22Rv1 (cell line): ENCODE measurements around the gene MRPL24.

Source experiments
- ZFX ChIP-seq: fragments of 450-650 bp; IDR thresholded peaks from 2 replicates; pipeline ENCODE4 v1.6.1; 2017; ENCODE audit warnings: antibody characterized with exemption, borderline replicate concordance
- TF ChIP-seq, protein P1 (sequence below): fragments of 450-650 bp; IDR thresholded peaks from 2 replicates; pipeline ENCODE4 v1.5.1; 2017; ENCODE audit warnings: mild to moderate bottlenecking

DNA sequence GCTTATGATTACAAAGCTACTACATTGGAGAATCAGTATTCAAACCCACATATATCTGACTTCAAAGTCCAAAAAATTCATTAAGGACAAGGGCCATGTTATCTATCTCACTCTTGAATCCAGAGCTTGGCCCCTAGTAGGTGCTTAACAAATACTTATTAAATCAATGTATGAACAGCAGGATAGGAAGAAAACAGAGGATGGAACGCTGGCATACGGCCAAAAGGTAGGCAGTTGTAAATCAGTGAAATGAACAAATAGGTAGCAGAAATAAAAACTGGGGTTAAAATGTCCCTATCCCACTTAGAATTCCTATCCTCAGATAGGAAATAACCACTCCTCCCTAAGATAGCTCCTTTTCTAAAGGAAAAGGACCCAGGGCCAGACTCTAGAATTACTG lies 2.0 kb downstream of the MRPL24 start:
- TF ChIP-seq, protein P1, sequence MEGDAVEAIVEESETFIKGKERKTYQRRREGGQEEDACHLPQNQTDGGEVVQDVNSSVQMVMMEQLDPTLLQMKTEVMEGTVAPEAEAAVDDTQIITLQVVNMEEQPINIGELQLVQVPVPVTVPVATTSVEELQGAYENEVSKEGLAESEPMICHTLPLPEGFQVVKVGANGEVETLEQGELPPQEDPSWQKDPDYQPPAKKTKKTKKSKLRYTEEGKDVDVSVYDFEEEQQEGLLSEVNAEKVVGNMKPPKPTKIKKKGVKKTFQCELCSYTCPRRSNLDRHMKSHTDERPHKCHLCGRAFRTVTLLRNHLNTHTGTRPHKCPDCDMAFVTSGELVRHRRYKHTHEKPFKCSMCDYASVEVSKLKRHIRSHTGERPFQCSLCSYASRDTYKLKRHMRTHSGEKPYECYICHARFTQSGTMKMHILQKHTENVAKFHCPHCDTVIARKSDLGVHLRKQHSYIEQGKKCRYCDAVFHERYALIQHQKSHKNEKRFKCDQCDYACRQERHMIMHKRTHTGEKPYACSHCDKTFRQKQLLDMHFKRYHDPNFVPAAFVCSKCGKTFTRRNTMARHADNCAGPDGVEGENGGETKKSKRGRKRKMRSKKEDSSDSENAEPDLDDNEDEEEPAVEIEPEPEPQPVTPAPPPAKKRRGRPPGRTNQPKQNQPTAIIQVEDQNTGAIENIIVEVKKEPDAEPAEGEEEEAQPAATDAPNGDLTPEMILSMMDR: no peak
- no peak for TF ChIP-seq ZFX
